HG03460 (cell line): ENCODE data around the gene SLC24A3.

ENCODE experiments used
- ATAC-seq: cut with Tn5 transposase; IDR thresholded peaks from one replicate; pipeline ENCODE4 v1.9.1; 2021; ENCODE audit not compliant: unreplicated experiment

SLC24A3 gene

GRCh38 chr20:19528286-19529030 is 316.0 kb downstream of the SLC24A3 start:
- ATAC-seq: no peak

- ATAC-seq: no peak
Observed at GRCh38 chr20:19530006-19530405, 317.6 kb downstream of the SLC24A3 start.

- no peak for ATAC-seq
Observed at GRCh38 chr20:19531446-19531845, 319.0 kb downstream of the SLC24A3 start.

- ATAC-seq: no peak
Observed at GRCh38 chr20:19538556-19538955, 326.1 kb downstream of the SLC24A3 start.

DNA sequence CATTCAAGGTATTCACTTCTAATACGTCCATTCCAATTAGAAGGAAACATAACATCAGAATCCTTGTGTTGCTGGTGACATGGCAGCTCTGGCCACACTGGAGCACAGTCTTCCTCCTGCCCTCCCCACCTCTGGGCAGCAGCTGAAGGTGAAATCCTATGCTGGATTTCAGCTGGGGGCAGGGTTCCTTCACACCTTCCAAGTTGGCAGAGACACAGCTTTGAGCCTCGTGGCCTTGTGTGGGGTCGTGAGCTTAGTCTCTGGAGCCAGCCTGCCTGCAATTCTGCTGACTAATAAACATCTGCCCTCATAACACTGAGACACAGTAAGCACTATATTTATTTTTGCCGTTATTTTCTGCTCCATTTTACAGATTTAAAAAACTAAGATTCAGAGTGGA is 326.7 kb downstream of the SLC24A3 start:
- ATAC-seq: no peak

GRCh38 chr20:19540392-19540791 is 327.9 kb downstream of the SLC24A3 start:
- no peak for ATAC-seq

- ATAC-seq: no peak
Observed at GRCh38 chr20:19543101-19543500, 330.7 kb downstream of the SLC24A3 start.

GRCh38 chr20:19544684-19545083 is 332.2 kb downstream of the SLC24A3 start:
- ATAC-seq: no peak

- ATAC-seq: no peak
Observed at GRCh38 chr20:19546648-19547047, 334.2 kb downstream of the SLC24A3 start.

DNA sequence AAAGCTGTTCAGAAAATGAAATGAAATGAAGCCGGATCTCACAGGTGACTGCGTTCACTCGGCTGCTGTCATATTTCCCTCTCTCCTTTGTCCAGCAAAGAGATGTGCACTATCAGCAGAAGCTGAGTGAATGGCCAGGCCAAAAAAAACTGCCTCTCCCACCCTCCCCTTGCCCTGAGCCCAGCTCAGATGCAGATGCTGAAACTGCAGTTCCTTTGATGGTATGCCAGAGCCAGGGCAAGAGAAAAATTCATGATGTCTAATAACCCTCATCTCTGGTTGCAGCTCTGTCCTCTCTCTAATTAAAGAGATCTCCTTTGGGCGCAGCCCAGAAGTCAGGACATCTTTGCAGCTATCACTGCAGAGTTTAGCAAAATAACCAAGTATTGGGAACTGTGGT is 335.1 kb downstream of the SLC24A3 start:
- ATAC-seq: no peak

GRCh38 chr20:19549896-19550295 is 337.5 kb downstream of the SLC24A3 start:
- no peak for ATAC-seq

DNA sequence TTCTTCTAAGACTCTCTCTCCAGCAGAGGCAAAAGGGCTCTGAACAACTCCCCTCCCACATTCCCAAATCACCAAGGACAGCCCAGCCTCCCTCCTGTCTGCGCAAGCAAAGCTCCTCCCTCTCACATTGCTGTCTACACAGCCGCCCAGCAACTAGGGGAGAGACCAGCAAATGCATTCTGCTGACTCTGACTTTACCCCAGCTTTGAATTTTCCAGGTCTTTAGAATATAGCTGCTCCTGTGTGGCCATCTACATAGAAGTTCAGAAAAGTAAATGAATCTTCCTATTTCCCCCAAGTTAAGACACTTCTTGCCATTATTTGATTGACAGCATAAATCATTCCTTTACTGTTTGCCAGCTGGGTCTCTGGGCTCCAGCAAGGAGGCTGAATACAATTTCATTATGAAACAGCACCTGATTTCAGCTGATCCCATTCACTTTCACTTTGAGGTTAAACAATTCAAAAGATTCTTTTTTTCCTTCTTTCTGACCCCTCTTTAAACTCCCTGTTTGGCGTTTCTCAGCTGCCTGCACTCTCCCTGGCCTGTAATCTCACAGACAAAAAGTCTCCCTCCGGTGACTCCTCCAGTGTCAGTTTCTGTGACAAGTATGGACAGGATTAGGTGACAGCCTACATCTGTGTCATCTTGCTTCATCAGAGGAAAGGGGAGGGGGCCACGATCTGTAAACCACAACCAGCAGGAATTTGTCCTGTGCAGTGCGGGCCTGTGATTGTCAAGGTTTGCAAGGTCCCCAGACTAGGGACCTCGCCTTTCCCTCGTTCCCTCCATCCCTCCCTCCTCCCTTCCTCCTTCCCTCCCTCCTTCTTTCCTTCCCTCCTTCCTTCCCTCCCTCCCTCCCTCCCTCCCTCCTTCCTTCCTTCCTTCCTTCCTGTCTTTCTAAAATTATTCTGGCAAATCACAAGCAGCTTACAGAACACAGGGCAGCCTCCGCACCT is 340.1 kb downstream of the SLC24A3 start:
- no peak for ATAC-seq

GRCh38 chr20:19554666-19555065 is 342.2 kb downstream of the SLC24A3 start:
- ATAC-seq: no peak

DNA sequence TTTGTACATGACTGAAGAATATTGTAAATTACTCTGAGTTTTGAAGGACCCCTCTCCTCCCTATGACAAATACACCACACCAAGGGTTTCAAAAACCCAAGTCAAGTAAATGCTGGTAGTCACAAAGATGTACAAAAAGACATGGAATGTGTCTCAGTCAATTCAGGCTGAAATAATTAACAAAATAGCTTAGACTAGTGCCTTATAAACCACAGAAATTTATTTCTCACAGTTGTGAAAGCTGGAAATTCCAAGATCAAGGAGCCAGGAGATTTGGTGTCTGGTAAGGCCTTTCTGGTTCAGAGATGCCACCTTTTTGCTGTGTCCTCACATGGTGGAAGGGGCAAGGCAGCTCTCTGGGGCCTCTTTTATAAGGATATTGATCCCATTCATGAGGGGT is 343.3 kb downstream of the SLC24A3 start:
- no peak for ATAC-seq

DNA sequence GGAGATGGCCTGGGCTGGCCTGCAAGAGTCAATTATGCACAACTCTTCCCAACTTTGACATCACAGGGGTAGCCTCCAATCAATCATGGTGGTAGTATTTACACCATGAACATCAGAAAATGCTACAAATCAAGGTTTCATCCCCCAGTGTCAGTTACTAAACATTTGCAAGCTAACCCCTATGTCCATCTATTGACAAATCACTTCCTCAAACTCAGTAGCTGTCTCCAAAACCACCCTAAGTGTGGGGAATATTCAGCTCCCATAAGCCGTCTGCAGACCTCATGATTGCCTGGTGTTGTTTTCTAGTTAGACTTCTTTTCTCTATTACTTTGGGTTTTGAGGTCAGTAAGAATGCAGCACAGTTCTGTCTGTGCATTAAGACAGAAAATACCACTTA is 344.8 kb downstream of the SLC24A3 start:
- no peak for ATAC-seq

GRCh38 chr20:19560881-19561480 is 348.5 kb downstream of the SLC24A3 start:
- no peak for ATAC-seq

DNA sequence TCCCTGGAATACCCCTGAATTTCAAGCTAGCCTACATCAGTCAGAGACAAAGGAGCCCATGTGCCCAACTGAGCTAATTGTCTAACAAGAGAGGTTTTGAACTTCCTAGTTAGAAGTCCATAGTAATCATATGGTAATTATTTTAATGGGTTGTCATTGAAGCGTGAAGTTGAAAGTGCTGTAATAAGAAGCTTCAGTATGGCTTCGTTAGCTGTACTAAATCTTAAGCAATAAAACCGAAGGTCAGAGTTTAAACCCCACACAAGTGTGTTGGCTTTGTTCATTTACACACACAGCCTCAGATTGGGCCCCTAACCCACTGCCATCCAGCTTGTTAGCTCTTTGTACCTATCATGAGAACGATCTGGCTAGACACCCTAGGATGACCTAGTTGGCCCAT is 350.0 kb downstream of the SLC24A3 start:
- ATAC-seq: no peak

GRCh38 chr20:19564261-19564660 is 351.8 kb downstream of the SLC24A3 start:
- ATAC-seq: no peak

DNA sequence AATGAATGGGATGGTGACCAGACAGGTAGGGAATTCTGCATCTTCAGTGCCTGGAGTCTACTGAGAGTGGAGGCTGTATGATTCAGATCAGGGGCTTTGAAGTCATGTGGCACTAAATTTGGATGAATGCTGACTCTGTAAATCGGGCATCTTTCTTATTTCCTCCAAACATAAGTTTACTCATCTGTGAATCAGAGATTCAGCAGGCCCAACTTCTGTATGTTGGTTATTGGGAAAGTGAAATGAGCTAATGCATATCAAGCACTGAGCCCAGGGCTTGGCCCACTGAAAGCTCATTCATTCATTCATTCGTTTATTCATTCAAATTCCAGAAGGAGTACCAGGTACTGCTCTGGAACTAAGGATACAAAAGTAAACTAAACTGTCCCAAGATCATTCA is 353.3 kb downstream of the SLC24A3 start:
- ATAC-seq: no peak

- ATAC-seq: no peak
Observed at GRCh38 chr20:19566226-19566945, 353.9 kb downstream of the SLC24A3 start.

GRCh38 chr20:19568128-19568527 is 355.7 kb downstream of the SLC24A3 start:
- ATAC-seq: no peak
